C4-2B (cell line): ENCODE data around the gene TAS2R39.

ENCODE experiments used
- ZFX ChIP-seq: fragments of 450-650 bp; IDR thresholded peaks from 2 replicates; pipeline ENCODE4 v1.6.1; 2017
- TF ChIP-seq, protein P1 (sequence below): fragments of 450-650 bp; conservative IDR thresholded peaks from 2 replicates; pipeline ENCODE4 v1.5.1; 2017; ENCODE audit warnings: mild to moderate bottlenecking

DNA sequence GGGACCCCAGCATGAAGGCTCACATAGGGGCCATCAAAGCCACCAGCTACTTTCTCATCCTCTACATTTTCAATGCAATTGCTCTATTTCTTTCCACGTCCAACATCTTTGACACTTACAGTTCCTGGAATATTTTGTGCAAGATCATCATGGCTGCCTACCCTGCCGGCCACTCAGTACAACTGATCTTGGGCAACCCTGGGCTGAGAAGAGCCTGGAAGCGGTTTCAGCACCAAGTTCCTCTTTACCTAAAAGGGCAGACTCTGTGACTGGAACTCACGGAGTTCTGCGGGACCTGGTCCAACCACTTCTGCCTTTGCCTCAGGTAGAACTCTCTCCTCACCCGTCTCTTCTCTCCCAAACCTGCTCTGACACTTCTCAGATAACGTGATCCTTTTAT lies 39.6 kb downstream of the TAS2R39 start:
- TF ChIP-seq, protein P1, sequence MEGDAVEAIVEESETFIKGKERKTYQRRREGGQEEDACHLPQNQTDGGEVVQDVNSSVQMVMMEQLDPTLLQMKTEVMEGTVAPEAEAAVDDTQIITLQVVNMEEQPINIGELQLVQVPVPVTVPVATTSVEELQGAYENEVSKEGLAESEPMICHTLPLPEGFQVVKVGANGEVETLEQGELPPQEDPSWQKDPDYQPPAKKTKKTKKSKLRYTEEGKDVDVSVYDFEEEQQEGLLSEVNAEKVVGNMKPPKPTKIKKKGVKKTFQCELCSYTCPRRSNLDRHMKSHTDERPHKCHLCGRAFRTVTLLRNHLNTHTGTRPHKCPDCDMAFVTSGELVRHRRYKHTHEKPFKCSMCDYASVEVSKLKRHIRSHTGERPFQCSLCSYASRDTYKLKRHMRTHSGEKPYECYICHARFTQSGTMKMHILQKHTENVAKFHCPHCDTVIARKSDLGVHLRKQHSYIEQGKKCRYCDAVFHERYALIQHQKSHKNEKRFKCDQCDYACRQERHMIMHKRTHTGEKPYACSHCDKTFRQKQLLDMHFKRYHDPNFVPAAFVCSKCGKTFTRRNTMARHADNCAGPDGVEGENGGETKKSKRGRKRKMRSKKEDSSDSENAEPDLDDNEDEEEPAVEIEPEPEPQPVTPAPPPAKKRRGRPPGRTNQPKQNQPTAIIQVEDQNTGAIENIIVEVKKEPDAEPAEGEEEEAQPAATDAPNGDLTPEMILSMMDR, result no peak
- TF ChIP-seq ZFX, result no peak
